GM18873 (cell line): Measurements from ENCODE around the gene SCG5.

ENCODE experiments used
- ATAC-seq: cut with Tn5 transposase; IDR thresholded peaks from one replicate; pipeline ENCODE4 v1.9.1; 2021; ENCODE audit warnings: mild to moderate bottlenecking, moderate library complexity, moderate number of reproducible peaks; ENCODE audit not compliant: unreplicated experiment, low FRiP score

SCG5 gene

GRCh38 chr15:32688151-32688639 is 46.7 kb downstream of the SCG5 start:
- no peak for ATAC-seq

GRCh38 chr15:32690941-32691688 is 49.6 kb downstream of the SCG5 start:
- no peak for ATAC-seq

- ATAC-seq: no peak
These were observed 50.2 kb downstream of the SCG5 start for GRCh38 chr15:32691689-32692038.

- ATAC-seq: no peak
These were observed 50.8 kb downstream of the SCG5 start for GRCh38 chr15:32692286-32692685.

- no peak for ATAC-seq
These were observed 52.9 kb downstream of the SCG5 start for GRCh38 chr15:32694222-32694983.

GRCh38 chr15:32698773-32699390 is 57.4 kb downstream of the SCG5 start:
- no peak for ATAC-seq

GRCh38 chr15:32700501-32701150 is 59.1 kb downstream of the SCG5 start:
- no peak for ATAC-seq

GRCh38 chr15:32701863-32702262 is 60.4 kb downstream of the SCG5 start:
- ATAC-seq: no peak

- ATAC-seq: no peak
These were observed 63.0 kb downstream of the SCG5 start for GRCh38 chr15:32704395-32704981.

- ATAC-seq: no peak
These were observed 63.9 kb downstream of the SCG5 start for GRCh38 chr15:32705446-32705845.

- no peak for ATAC-seq
These were observed 65.2 kb downstream of the SCG5 start for GRCh38 chr15:32706704-32707103.

- no peak for ATAC-seq
These were observed 65.9 kb downstream of the SCG5 start for GRCh38 chr15:32707436-32707835.

GRCh38 chr15:32709295-32710033 is 68.0 kb downstream of the SCG5 start:
- ATAC-seq: no peak

GRCh38 chr15:32715276-32715675 is 73.8 kb downstream of the SCG5 start:
- ATAC-seq: no peak

- ATAC-seq: no peak
These were observed 74.9 kb downstream of the SCG5 start for GRCh38 chr15:32716216-32716914.

GRCh38 chr15:32716915-32717425 is 75.5 kb downstream of the SCG5 start:
- no peak for ATAC-seq

GRCh38 chr15:32717426-32718226 is 76.1 kb downstream of the SCG5 start, which contains the start of gene GREM1:
TSS of gene GREM1 (plus strand) at chr15:32718004. CDS start at chr15:32730691, 12,687 bp downstream.
- no peak for ATAC-seq

- no peak for ATAC-seq
These were observed 76.8 kb downstream of the SCG5 start for GRCh38 chr15:32718227-32718820.
